HEK293 (cell line): ENCODE measurements around the gene ANTKMT.

Experiments used
- GFI1B ChIP-seq: fragments of 450-650 bp; formaldehyde crosslinking; IDR thresholded peaks from 2 replicates; pipeline ENCODE4 v1.5.1; 2016; ENCODE audit warnings: missing biosample characterization, missing genetic modification characterization
- SP7 ChIP-seq: fragments of 450-650 bp; formaldehyde crosslinking; IDR thresholded peaks from 2 replicates; pipeline ENCODE4 v1.5.1; 2016; ENCODE audit warnings: missing biosample characterization, missing genetic modification characterization
- ZBTB21 ChIP-seq: fragments of 450-650 bp; formaldehyde crosslinking; IDR thresholded peaks from 2 replicates; pipeline ENCODE4 v1.5.1; 2017; ENCODE audit warnings: missing biosample characterization, missing genetic modification characterization
- ZFP3 ChIP-seq: fragments of 450-650 bp; formaldehyde crosslinking; IDR thresholded peaks from 2 replicates; pipeline ENCODE4 v1.5.1; 2016; ENCODE audit warnings: low read depth, missing biosample characterization, missing genetic modification characterization
- ZNF146 ChIP-seq: fragments of 450-650 bp; formaldehyde crosslinking; IDR thresholded peaks from 2 replicates; pipeline ENCODE4 v1.5.1; 2016; ENCODE audit warnings: missing biosample characterization, missing genetic modification characterization
- ZNF341 ChIP-seq: fragments of 450-650 bp; formaldehyde crosslinking; IDR thresholded peaks from 2 replicates; pipeline ENCODE4; 2016; ENCODE audit warnings: low read depth, missing biosample characterization, missing genetic modification characterization
- ZNF521 ChIP-seq: fragments of 450-650 bp; formaldehyde crosslinking; IDR thresholded peaks from 2 replicates; pipeline ENCODE4 v1.5.1; 2017; ENCODE audit warnings: missing biosample characterization, mild to moderate bottlenecking, missing genetic modification characterization
- ZNF785 ChIP-seq: fragments of 450-650 bp; formaldehyde crosslinking; IDR thresholded peaks from 2 replicates; pipeline ENCODE4 v1.5.1; 2016; ENCODE audit warnings: missing biosample characterization, missing genetic modification characterization
- TF ChIP-seq, protein P1 (sequence below): fragments of 450-650 bp; formaldehyde crosslinking; IDR thresholded peaks from 2 replicates; pipeline ENCODE4 v1.5.1; 2016; ENCODE audit warnings: missing biosample characterization, missing genetic modification characterization
- TF ChIP-seq, protein P2 (sequence below): fragments of 450-650 bp; formaldehyde crosslinking; IDR thresholded peaks from 2 replicates; pipeline ENCODE4 v1.5.1; 2016; ENCODE audit warnings: missing biosample characterization, missing genetic modification characterization
- TF ChIP-seq, protein P3 (sequence below): fragments of 450-650 bp; formaldehyde crosslinking; IDR thresholded peaks from 2 replicates; pipeline ENCODE4 v1.5.1; 2016; ENCODE audit warnings: missing biosample characterization, missing genetic modification characterization
- TF ChIP-seq, protein P4 (sequence below): fragments of 450-650 bp; formaldehyde crosslinking; IDR thresholded peaks from 2 replicates; pipeline ENCODE4 v1.5.1; 2016; ENCODE audit warnings: missing biosample characterization, missing genetic modification characterization, low read depth
- TF ChIP-seq, protein P5 (sequence below): fragments of 450-650 bp; formaldehyde crosslinking; IDR thresholded peaks from 2 replicates; pipeline ENCODE4; 2016; ENCODE audit warnings: missing biosample characterization, missing genetic modification characterization

DNA sequence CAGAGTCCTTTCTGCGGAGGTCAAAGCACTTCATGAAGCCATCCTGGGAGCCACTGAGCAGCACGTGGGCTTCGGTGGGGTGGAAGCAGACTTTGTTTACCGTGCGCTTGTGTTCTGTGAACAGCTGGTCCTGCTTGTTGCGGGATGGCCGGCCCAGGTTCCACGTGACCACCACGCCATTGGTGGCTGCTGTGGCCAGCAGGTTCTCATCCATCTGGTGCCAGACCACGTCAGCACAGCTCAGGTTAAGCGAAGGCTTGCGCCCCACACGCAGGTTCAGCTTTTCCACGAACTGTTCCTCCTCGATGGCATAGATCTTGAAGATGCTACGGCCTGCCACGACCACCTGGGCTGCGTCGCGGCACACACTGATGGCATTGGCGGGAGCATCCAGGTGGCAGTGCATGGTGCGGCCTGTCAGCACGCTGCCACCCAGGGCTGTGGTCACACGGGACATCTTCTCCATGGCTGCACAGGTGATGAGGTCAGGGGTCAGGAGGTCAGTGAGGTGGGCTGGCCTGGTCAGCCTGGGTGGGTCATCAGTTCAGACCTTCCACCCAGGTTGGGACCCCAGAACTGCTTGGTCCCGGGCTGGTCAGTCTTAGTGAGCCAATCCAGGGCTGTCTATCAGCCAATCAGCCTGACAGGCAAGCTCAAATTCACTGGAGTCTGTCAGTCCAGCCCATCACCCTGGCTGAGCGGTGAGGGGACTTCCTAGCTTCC is 31.6 kb upstream of the ANTKMT start:
- TF ChIP-seq, protein P1, sequence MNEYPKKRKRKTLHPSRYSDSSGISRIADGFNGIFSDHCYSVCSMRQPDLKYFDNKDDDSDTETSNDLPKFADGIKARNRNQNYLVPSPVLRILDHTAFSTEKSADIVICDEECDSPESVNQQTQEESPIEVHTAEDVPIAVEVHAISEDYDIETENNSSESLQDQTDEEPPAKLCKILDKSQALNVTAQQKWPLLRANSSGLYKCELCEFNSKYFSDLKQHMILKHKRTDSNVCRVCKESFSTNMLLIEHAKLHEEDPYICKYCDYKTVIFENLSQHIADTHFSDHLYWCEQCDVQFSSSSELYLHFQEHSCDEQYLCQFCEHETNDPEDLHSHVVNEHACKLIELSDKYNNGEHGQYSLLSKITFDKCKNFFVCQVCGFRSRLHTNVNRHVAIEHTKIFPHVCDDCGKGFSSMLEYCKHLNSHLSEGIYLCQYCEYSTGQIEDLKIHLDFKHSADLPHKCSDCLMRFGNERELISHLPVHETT (tag by site-specific recombination), result no peak
- TF ChIP-seq, protein P2, sequence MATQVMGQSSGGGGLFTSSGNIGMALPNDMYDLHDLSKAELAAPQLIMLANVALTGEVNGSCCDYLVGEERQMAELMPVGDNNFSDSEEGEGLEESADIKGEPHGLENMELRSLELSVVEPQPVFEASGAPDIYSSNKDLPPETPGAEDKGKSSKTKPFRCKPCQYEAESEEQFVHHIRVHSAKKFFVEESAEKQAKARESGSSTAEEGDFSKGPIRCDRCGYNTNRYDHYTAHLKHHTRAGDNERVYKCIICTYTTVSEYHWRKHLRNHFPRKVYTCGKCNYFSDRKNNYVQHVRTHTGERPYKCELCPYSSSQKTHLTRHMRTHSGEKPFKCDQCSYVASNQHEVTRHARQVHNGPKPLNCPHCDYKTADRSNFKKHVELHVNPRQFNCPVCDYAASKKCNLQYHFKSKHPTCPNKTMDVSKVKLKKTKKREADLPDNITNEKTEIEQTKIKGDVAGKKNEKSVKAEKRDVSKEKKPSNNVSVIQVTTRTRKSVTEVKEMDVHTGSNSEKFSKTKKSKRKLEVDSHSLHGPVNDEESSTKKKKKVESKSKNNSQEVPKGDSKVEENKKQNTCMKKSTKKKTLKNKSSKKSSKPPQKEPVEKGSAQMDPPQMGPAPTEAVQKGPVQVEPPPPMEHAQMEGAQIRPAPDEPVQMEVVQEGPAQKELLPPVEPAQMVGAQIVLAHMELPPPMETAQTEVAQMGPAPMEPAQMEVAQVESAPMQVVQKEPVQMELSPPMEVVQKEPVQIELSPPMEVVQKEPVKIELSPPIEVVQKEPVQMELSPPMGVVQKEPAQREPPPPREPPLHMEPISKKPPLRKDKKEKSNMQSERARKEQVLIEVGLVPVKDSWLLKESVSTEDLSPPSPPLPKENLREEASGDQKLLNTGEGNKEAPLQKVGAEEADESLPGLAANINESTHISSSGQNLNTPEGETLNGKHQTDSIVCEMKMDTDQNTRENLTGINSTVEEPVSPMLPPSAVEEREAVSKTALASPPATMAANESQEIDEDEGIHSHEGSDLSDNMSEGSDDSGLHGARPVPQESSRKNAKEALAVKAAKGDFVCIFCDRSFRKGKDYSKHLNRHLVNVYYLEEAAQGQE (tag by site-specific recombination), result no peak
- TF ChIP-seq GFI1B (no peak), ZNF785 (tag by site-specific recombination) (no peak), ZBTB21 (no peak), ZNF341 (tag by site-specific recombination) (no peak), ZFP3 (tag by site-specific recombination) (no peak), SP7 (tag by site-specific recombination) (no peak), ZNF146 (tag by site-specific recombination) (no peak), ZNF521 (tag by site-specific recombination) (no peak)
- TF ChIP-seq, protein P3, sequence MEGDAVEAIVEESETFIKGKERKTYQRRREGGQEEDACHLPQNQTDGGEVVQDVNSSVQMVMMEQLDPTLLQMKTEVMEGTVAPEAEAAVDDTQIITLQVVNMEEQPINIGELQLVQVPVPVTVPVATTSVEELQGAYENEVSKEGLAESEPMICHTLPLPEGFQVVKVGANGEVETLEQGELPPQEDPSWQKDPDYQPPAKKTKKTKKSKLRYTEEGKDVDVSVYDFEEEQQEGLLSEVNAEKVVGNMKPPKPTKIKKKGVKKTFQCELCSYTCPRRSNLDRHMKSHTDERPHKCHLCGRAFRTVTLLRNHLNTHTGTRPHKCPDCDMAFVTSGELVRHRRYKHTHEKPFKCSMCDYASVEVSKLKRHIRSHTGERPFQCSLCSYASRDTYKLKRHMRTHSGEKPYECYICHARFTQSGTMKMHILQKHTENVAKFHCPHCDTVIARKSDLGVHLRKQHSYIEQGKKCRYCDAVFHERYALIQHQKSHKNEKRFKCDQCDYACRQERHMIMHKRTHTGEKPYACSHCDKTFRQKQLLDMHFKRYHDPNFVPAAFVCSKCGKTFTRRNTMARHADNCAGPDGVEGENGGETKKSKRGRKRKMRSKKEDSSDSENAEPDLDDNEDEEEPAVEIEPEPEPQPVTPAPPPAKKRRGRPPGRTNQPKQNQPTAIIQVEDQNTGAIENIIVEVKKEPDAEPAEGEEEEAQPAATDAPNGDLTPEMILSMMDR, result no peak
- TF ChIP-seq, protein P4, sequence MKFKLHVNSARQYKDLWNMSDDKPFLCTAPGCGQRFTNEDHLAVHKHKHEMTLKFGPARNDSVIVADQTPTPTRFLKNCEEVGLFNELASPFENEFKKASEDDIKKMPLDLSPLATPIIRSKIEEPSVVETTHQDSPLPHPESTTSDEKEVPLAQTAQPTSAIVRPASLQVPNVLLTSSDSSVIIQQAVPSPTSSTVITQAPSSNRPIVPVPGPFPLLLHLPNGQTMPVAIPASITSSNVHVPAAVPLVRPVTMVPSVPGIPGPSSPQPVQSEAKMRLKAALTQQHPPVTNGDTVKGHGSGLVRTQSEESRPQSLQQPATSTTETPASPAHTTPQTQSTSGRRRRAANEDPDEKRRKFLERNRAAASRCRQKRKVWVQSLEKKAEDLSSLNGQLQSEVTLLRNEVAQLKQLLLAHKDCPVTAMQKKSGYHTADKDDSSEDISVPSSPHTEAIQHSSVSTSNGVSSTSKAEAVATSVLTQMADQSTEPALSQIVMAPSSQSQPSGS (tag by site-specific recombination), result no peak
- TF ChIP-seq, protein P5, sequence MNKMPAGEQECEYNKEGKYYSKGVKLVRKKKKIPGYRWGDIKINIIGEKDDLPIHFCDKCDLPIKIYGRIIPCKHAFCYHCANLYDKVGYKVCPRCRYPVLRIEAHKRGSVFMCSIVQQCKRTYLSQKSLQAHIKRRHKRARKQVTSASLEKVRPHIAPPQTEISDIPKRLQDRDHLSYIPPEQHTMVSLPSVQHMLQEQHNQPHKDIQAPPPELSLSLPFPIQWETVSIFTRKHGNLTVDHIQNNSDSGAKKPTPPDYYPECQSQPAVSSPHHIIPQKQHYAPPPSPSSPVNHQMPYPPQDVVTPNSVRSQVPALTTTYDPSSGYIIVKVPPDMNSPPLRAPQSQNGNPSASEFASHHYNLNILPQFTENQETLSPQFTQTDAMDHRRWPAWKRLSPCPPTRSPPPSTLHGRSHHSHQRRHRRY, result no peak
